CD14-positive monocyte (primary cell): Measurements from ENCODE around the gene CUX1. TPM values are rescaled to one million over a fixed set of nuclear protein-coding genes. Genes with fewer than 3 reads are reported as not detected.

Experiments used
- DNase-seq, 3 donors: peaks; one replicate each; pipeline ENCODE4 v3.0.0-alpha.2; 2011 to 2022
- H2AFZ ChIP-seq: 2 replicates; pipeline ENCODE4 v1.6.0; 2012; ENCODE audit warnings: mild to moderate bottlenecking, low read depth, low read length, inconsistent platforms; ENCODE audit not compliant: insufficient read depth, poor library complexity, severe bottlenecking
- H3K27ac ChIP-seq, 2 donors: 1 replicate in 1 of 2; 2 replicates in 1 of 2; pipeline ENCODE4 v1.5.1; 2012 to 2013; ENCODE audit warnings: low read length in 2 of 2, control low read depth in 1 of 2, inconsistent platforms in 1 of 2, low read depth in 1 of 2, mild to moderate bottlenecking in 1 of 2
- H3K27me3 ChIP-seq, 2 donors: one replicate each; pipeline versions ENCODE4 v1.6.0 to v1.6.1; 2011 to 2013; ENCODE audit warnings: low read length in 2 of 2; ENCODE audit not compliant: control insufficient read depth in 2 of 2, insufficient read depth in 2 of 2
- H3K36me3 ChIP-seq, 2 donors: replicated peaks in 1 of 2; 1 replicate in 1 of 2; 2 replicates in 1 of 2; pipeline versions ENCODE4 v1.5.1 to v1.6.1; 2012 to 2013; ENCODE audit warnings: low read length in 2 of 2, control low read depth in 1 of 2, inconsistent platforms in 1 of 2, mild to moderate bottlenecking in 1 of 2; ENCODE audit not compliant: insufficient read depth in 2 of 2, control insufficient read depth in 1 of 2
- H3K4me1 ChIP-seq, 2 donors: 1 replicate in 1 of 2; 2 replicates in 1 of 2; pipeline versions ENCODE4 v1.5.1 to v1.6.1; 2012 to 2013; ENCODE audit warnings: low read length in 2 of 2, control low read depth in 1 of 2, inconsistent platforms in 1 of 2, mild to moderate bottlenecking in 1 of 2, moderate library complexity in 1 of 2; ENCODE audit not compliant: insufficient read depth in 2 of 2, control insufficient read depth in 1 of 2
- H3K4me2 ChIP-seq: replicated peaks from 2 replicates; pipeline ENCODE3; 2012; ENCODE audit warnings: low read length, moderate library complexity, mild to moderate bottlenecking; ENCODE audit not compliant: poor library complexity, severe bottlenecking; ENCODE audit errors: extremely low read depth
- H3K4me3 ChIP-seq, 3 experiments: fragments of 200-600 bp in 1 of 3; sonication (generic) in 1 of 3; replicated peaks in 1 of 3; 1 replicate in 2 of 3; 2 replicates in 1 of 3; pipeline ENCODE4 v1.5.1; 2011 to 2013; ENCODE audit warnings: low read length in 3 of 3, mild to moderate bottlenecking in 3 of 3, control low read depth in 2 of 3, low read depth in 2 of 3, inconsistent platforms in 1 of 3, moderate library complexity in 1 of 3
- H3K79me2 ChIP-seq: 2 replicates; pipeline ENCODE4 v1.6.0; 2012; ENCODE audit warnings: mild to moderate bottlenecking, control low read depth, inconsistent platforms, low read length, moderate library complexity; ENCODE audit not compliant: insufficient read depth
- H3K9ac ChIP-seq: 2 replicates; pipeline ENCODE4 v1.6.0; 2017; ENCODE audit warnings: low read length, mild to moderate bottlenecking; ENCODE audit not compliant: insufficient read depth, poor library complexity, severe bottlenecking
- H3K9me3 ChIP-seq, 2 donors: replicated peaks in 1 of 2; 1 replicate in 1 of 2; 2 replicates in 1 of 2; pipeline versions ENCODE4 v1.5.1 to v1.6.1; 2012 to 2013; ENCODE audit warnings: low read length in 2 of 2, control low read depth in 1 of 2; ENCODE audit not compliant: control insufficient read depth in 1 of 2, insufficient read depth in 1 of 2
- H4K20me1 ChIP-seq: 2 replicates; pipeline ENCODE4 v1.6.0; 2012; ENCODE audit warnings: mild to moderate bottlenecking, low read length, control low read depth, moderate library complexity; ENCODE audit not compliant: insufficient read depth
- H3K27ac Mint-ChIP-seq, 7 donors: one replicate each; pipeline ENCODE4 v1.8.0; 2020; ENCODE audit warnings: mild to moderate bottlenecking in 7 of 7, mixed read lengths in 7 of 7, moderate library complexity in 6 of 7, inconsistent platforms in 2 of 7
- H3K27me3 Mint-ChIP-seq, 3 donors: one replicate each; pipeline ENCODE4 v1.8.0; 2021 to 2022; ENCODE audit warnings: low read depth in 3 of 3, mild to moderate bottlenecking in 3 of 3, mixed read lengths in 3 of 3, moderate library complexity in 3 of 3, inconsistent platforms in 1 of 3
- H3K36me3 Mint-ChIP-seq, 2 donors: one replicate each; pipeline ENCODE4 v1.8.0; 2020; ENCODE audit warnings: mixed read lengths in 2 of 2, inconsistent platforms in 1 of 2, mild to moderate bottlenecking in 1 of 2
- H3K4me1 Mint-ChIP-seq: one replicate; pipeline ENCODE4 v1.8.0; 2020; ENCODE audit warnings: mild to moderate bottlenecking, mixed read lengths
- H3K4me3 Mint-ChIP-seq, 2 donors: one replicate each; pipeline ENCODE4 v1.8.0; 2020; ENCODE audit warnings: mild to moderate bottlenecking in 2 of 2, mixed read lengths in 2 of 2, moderate library complexity in 1 of 2
- H3K9me3 Mint-ChIP-seq, 7 donors: one replicate each; pipeline ENCODE4 v1.8.0; 2020 to 2022; ENCODE audit warnings: mixed read lengths in 7 of 7, mild to moderate bottlenecking in 6 of 7, moderate library complexity in 6 of 7, inconsistent platforms in 2 of 7
- WGBS: methylation state at CpG from one replicate; pipeline ENCODE4 v1.1.5; 2013; ENCODE audit warnings: missing lambda C conversion rate; ENCODE audit not compliant: insufficient coverage; 5-methylcytosine and 5-hydroxymethylcytosine counted together
- intact Hi-C, 2 donors: fragments of 100-400 bp; cut with micrococcal nuclease; formaldehyde crosslinking; loops; one replicate each; pipeline versions ENCODE4 v1.15.0 to v1.15.1; 2023
- polyA plus RNA-seq, 3 donors: library from polyadenylated mRNA; depleted of rRNA in 1 of 3; unstranded in 2 of 3; stranded (reverse) in 1 of 3; fragments of 300-500 nt in 2 of 3; fragments of >200 nt in 1 of 3; fragmentation: Illumina TruSeq in 2 of 3; gene quantifications; 1 replicate in 2 of 3; 2 replicates in 1 of 3; pipeline ENCODE4 v1.2.3, GENCODE V29; 2012 to 2021
- TF ChIP-seq, protein P1 (sequence below): fragments of 200-600 bp; IDR thresholded peaks from one replicate; pipeline ENCODE4 v1.8.0; 2022; ENCODE audit warnings: antibody characterized with exemption, mild to moderate bottlenecking

The CUX1 gene
- polyA plus RNA-seq, 3 donors, result 17.6 to 38.0 (median 28.0) TPM

DNA sequence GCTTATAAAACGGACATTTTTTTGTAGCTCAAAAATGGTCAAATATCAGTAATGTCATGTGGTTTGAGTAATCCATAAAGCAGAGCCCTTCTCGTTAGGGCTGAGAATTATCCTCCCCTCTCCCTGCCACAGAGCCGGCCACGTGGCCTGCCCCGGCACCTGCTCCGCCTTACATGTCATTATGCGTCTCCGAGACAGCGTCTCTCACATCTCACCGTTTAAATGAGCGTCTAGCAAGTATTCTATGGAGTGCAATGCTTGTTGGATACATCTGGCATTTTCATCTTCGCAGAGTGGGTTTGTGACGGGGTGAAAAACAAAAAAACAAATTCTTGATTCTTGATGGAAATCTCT lies 86.1 kb downstream of the CUX1 start:
- TF ChIP-seq, protein P1, sequence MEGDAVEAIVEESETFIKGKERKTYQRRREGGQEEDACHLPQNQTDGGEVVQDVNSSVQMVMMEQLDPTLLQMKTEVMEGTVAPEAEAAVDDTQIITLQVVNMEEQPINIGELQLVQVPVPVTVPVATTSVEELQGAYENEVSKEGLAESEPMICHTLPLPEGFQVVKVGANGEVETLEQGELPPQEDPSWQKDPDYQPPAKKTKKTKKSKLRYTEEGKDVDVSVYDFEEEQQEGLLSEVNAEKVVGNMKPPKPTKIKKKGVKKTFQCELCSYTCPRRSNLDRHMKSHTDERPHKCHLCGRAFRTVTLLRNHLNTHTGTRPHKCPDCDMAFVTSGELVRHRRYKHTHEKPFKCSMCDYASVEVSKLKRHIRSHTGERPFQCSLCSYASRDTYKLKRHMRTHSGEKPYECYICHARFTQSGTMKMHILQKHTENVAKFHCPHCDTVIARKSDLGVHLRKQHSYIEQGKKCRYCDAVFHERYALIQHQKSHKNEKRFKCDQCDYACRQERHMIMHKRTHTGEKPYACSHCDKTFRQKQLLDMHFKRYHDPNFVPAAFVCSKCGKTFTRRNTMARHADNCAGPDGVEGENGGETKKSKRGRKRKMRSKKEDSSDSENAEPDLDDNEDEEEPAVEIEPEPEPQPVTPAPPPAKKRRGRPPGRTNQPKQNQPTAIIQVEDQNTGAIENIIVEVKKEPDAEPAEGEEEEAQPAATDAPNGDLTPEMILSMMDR, result no peak
- Histone ChIP-seq H3K4me2 (no peak overlapping the region), H3K9ac (no peak overlapping the region), H3K4me1 (peaks cover 5 to 17% of the 10 kb centered on the region in 2 donors), H2AFZ (no peak overlapping the region), H4K20me1 (peaks cover 93% of the 10 kb centered on the region), H3K9me3 (no peaks in the 10 kb centered on the region), H3K27ac (peak overlapping the region in 1 of 2 donors; percentile 48), H3K79me2 (peaks cover 98% of the 10 kb centered on the region), H3K4me3 (no peak overlapping the region), H3K27me3 (no peaks in the 10 kb centered on the region), H3K36me3 (peaks cover 0 to 15% of the 10 kb centered on the region in 2 donors)
- Mint-ChIP-seq H3K27ac (peak overlapping the region in 6 of 7 donors; percentile 38 to 87 (median 80)), H3K4me1 (peaks cover 18% of the 10 kb centered on the region), H3K36me3 (peaks cover 9 to 28% of the 10 kb centered on the region in 2 donors), H3K27me3 (peaks cover 0 to 4% (median 0%) of the 10 kb centered on the region in 3 donors), H3K9me3 (no peaks in the 10 kb centered on the region), H3K4me3 (no peak overlapping the region)
- 72% methylated on average over 2 of the region's 13 CpGs for WGBS
- intact Hi-C loops, result loop anchor here in 1 of 2 donors (5.0 kb wide), 1 partner anchor 36 kb away; no protein-coding TSS in a partner anchor
- no peak for DNase-seq

DNA sequence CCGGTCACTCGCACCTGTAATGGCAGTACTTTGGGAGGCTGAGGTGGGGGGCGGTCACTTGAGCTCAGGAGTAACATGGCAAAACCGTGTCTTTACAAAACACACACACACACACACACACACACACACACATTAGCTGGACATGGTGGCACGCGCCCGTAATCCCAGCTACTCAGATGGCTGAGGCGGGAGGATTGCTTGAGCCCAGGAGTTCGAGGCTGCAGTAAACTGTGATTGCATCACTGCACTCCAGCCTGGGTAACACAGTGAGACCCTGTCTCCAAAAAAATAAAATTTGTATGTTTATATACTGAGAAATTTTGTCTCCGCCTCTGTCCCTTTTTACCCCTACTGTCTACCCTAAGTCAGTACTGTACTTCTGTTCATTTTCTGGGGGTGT lies 86.6 kb downstream of the CUX1 start:
- intact Hi-C loops, result loop anchor here in 1 of 2 donors (5.0 kb wide), 1 partner anchor 37 kb away; no protein-coding TSS in a partner anchor
- TF ChIP-seq, protein P1, result no peak
- Histone ChIP-seq H3K4me1 (peaks cover 5 to 17% of the 10 kb centered on the region in 2 donors), H3K4me2 (no peak overlapping the region), H3K36me3 (peaks cover 0 to 9% of the 10 kb centered on the region in 2 donors), H3K27ac (peak overlapping the region in 1 of 2 donors; percentile 67), H3K79me2 (peaks cover 98% of the 10 kb centered on the region), H4K20me1 (peaks cover 93% of the 10 kb centered on the region), H3K27me3 (no peaks in the 10 kb centered on the region), H2AFZ (no peak overlapping the region), H3K9me3 (no peaks in the 10 kb centered on the region), H3K4me3 (no peak overlapping the region), H3K9ac (no peak overlapping the region)
- H3K36me3 Mint-ChIP-seq, result peaks cover 6 to 26% of the 10 kb centered on the region in 2 donors
- no peak for DNase-seq
- H3K4me1 Mint-ChIP-seq, result peaks cover 18% of the 10 kb centered on the region
- H3K27me3 Mint-ChIP-seq, result peaks cover 0 to 4% (median 0%) of the 10 kb centered on the region in 3 donors
- H3K4me3 Mint-ChIP-seq, result no peak overlapping the region
- no peaks in the 10 kb centered on the region for H3K9me3 Mint-ChIP-seq
- H3K27ac Mint-ChIP-seq, result peak overlapping the region in 6 of 7 donors; percentile 85 to 91 (median 86)
- 86% methylated on average over 4 of the region's 10 CpGs for WGBS
